HT-29 (cell line): ENCODE measurements around the gene DNAJC5G. TPM values are rescaled to one million over a fixed set of nuclear protein-coding genes. Genes with fewer than 3 reads are reported as not detected.
"Not testable (repeated sequence)": the region's sequence is repeated elsewhere in the genome, so short reads cannot be mapped to it uniquely, and the experiment has no call there.

ENCODE experiments used
- DNase-seq: peaks from one replicate; pipeline ENCODE4 v3.0.0-alpha.2; 2015; ENCODE audit warnings: low spot score
- total RNA-seq: library from RNA; depleted of rRNA; stranded (reverse); fragments of >200 nt; shearing (Covaris generic); gene quantifications from 2 replicates; pipeline ENCODE4 v1.2.3, GENCODE V29; 2014; rRNA removed

Gene DNAJC5G
- total RNA-seq, 1 experiment from 2014 or later, result not detected

- DNase-seq, result no peak
These were observed 32.5 kb downstream of the DNAJC5G start for GRCh38 chr2:27307545-27308358.

- DNase-seq, result no peak
These were observed 33.2 kb downstream of the DNAJC5G start, which contains the start of gene UCN for GRCh38 chr2:27308359-27308881. Gene UCN (minus strand): TSS chr2:27308445. CDS start chr2:27307895, 550 bp downstream.

- no peak for DNase-seq
These were observed 34.4 kb downstream of the DNAJC5G start for GRCh38 chr2:27309651-27310050.

GRCh38 chr2:27312152-27312551, 36.9 kb downstream of the DNAJC5G start:
- DNase-seq, result no peak

- no peak for DNase-seq
These were observed 38.8 kb downstream of the DNAJC5G start for GRCh38 chr2:27313882-27314645.

GRCh38 chr2:27314709-27315108, 39.5 kb downstream of the DNAJC5G start:
- no peak for DNase-seq

GRCh38 chr2:27315122-27315521, 39.9 kb downstream of the DNAJC5G start:
- no peak for DNase-seq

GRCh38 chr2:27316655-27317412, 41.6 kb downstream of the DNAJC5G start:
- DNase-seq, result no peak

GRCh38 chr2:27319839-27320238, 44.6 kb downstream of the DNAJC5G start:
- DNase-seq, result not testable (repeated sequence)

- DNase-seq, result peak; percentile 96
These were observed 45.8 kb downstream of the DNAJC5G start for GRCh38 chr2:27320958-27321543.

- DNase-seq, result no peak
These were observed 47.1 kb downstream of the DNAJC5G start for GRCh38 chr2:27322301-27322765.

GRCh38 chr2:27322766-27323595, 47.7 kb downstream of the DNAJC5G start, which contains the start of gene MPV17:
Gene MPV17 (minus strand): TSS chr2:27323097. CDS start chr2:27322517, 580 bp downstream.
- peak; percentile 91 for DNase-seq

GRCh38 chr2:27323596-27324285, 48.5 kb downstream of the DNAJC5G start:
- peak; percentile 38 for DNase-seq

GRCh38 chr2:27324720-27325119, 49.5 kb downstream of the DNAJC5G start:
- no peak for DNase-seq

Other genes with a start within 250 kb of the DNAJC5G start
- 35.6 and 42.0 TPM in 2 replicates for gene TMEM214, start 242.5 kb upstream of the DNAJC5G start, total RNA-seq
- gene AGBL5, start 223.8 kb upstream of the DNAJC5G start, total RNA-seq, result 28.1 and 34.5 TPM in 2 replicates
- gene OST4, start 203.8 kb upstream of the DNAJC5G start, total RNA-seq, result 107 and 127 TPM in 2 replicates
- 0.65 and 1.1 TPM in 2 replicates for gene EMILIN1, start 196.8 kb upstream of the DNAJC5G start, total RNA-seq
- 4.1 and 4.2 TPM in 2 replicates for gene KHK, start 188.7 kb upstream of the DNAJC5G start, total RNA-seq
- gene CGREF1, start 156.3 kb upstream of the DNAJC5G start, total RNA-seq, result 38.2 and 42.0 TPM in 2 replicates
- not detected in 2 replicates for gene ABHD1, start 151.6 kb upstream of the DNAJC5G start, total RNA-seq
- gene PREB, start 140.8 kb upstream of the DNAJC5G start, total RNA-seq, result 84.6 and 96.2 TPM in 2 replicates
- not detected in 2 replicates for gene PRR30, start 136.0 kb upstream of the DNAJC5G start, total RNA-seq
- not detected in 2 replicates for gene TCF23, start 126.4 kb upstream of the DNAJC5G start, total RNA-seq
- 75.0 and 86.6 TPM in 2 replicates for gene ATRAID, start 63.4 kb upstream of the DNAJC5G start, total RNA-seq
- 48.8 and 55.0 TPM in 2 replicates for gene SLC5A6, start 63.2 kb upstream of the DNAJC5G start, total RNA-seq
- 78.5 and 88.5 TPM in 2 replicates for gene CAD, start 58.1 kb upstream of the DNAJC5G start, total RNA-seq
- not detected in 2 replicates for gene SLC30A3, start 12.4 kb upstream of the DNAJC5G start, total RNA-seq
- 5.8 and 7.1 TPM in 2 replicates for gene TRIM54, start 7.0 kb downstream of the DNAJC5G start, total RNA-seq
- gene UCN, start 33.0 kb downstream of the DNAJC5G start, total RNA-seq, result 4.9 and 5.6 TPM in 2 replicates
- 37.3 and 40.5 TPM in 2 replicates for gene MPV17, start 47.7 kb downstream of the DNAJC5G start, total RNA-seq
- 62.4 and 65.1 TPM in 2 replicates for gene GTF3C2, start 81.3 kb downstream of the DNAJC5G start, total RNA-seq
- gene EIF2B4, start 94.9 kb downstream of the DNAJC5G start, total RNA-seq, result 26.6 and 31.9 TPM in 2 replicates
- gene SNX17, start 95.2 kb downstream of the DNAJC5G start, total RNA-seq, result 72.8 and 79.9 TPM in 2 replicates
- 16.0 and 20.4 TPM in 2 replicates for gene ZNF513, start 105.3 kb downstream of the DNAJC5G start, total RNA-seq
- 141 and 148 TPM in 2 replicates for gene PPM1G, start 134.2 kb downstream of the DNAJC5G start, total RNA-seq
- 49.7 and 50.1 TPM in 2 replicates for gene NRBP1, start 153.2 kb downstream of the DNAJC5G start, total RNA-seq
- gene KRTCAP3, start 166.9 kb downstream of the DNAJC5G start, total RNA-seq, result 29.3 and 30.4 TPM in 2 replicates
- 21.1 and 24.0 TPM in 2 replicates for gene IFT172, start 214.3 kb downstream of the DNAJC5G start, total RNA-seq
- gene FNDC4, start 219.8 kb downstream of the DNAJC5G start, total RNA-seq, result 0.26 TPM in 1 of 2 replicates, not detected in the other
- 0.76 and 1.4 TPM in 2 replicates for gene GCKR, start 221.4 kb downstream of the DNAJC5G start, total RNA-seq